Measurements from ENCODE around the gene TEX11.

Gene TEX11

GRCh38 chrX:70774223-70774622, 134.3 kb downstream of the TEX11 start:
- no peak overlapping the region for H3K27ac ChIP-seq (ENCODE audit: extremely low read depth, low read depth, low read length)
- H3K4me1 ChIP-seq (ENCODE audit: control insufficient read depth, insufficient read depth, low read length) = no peaks in the 10 kb centered on the region
- no peaks in the 10 kb centered on the region; the same call in none of the 2 replicates for H3K9me3 ChIP-seq (ENCODE audit: control insufficient read depth, insufficient read depth, low read depth, low read length)
- ChIA-PET CTCF (interaction anchor here (0.6 to 0.7 kb wide), 3 partner anchors 119 to 1958 kb away, joined by 3 to 5 read pairs (median 3); no protein-coding TSS in a partner anchor), POLR2A (interaction anchor here (0.6 kb wide), 1 partner anchor 14 kb away, joined by 3 read pairs; no protein-coding TSS in a partner anchor)
- H3K36me3 ChIP-seq (ENCODE audit: control insufficient read depth in 2 of 2, insufficient read depth in 1 of 2, low read length in 2 of 2) = no peaks in the 10 kb centered on the region
- H3K4me3 ChIP-seq (ENCODE audit: low read depth, low read length) = no peak overlapping the region
- no peak for TF ChIP-seq ZBTB17 (tag by site-specific recombination; IDR thresholded peaks at IDR 0.05)
- no peak for TF ChIP-seq ZNF121 (tag by site-specific recombination; IDR thresholded peaks at IDR 0.05)
- TF ChIP-seq ZNF2 (tag by site-specific recombination; IDR thresholded peaks at IDR 0.05) = no peak
- TF ChIP-seq, protein P1, sequence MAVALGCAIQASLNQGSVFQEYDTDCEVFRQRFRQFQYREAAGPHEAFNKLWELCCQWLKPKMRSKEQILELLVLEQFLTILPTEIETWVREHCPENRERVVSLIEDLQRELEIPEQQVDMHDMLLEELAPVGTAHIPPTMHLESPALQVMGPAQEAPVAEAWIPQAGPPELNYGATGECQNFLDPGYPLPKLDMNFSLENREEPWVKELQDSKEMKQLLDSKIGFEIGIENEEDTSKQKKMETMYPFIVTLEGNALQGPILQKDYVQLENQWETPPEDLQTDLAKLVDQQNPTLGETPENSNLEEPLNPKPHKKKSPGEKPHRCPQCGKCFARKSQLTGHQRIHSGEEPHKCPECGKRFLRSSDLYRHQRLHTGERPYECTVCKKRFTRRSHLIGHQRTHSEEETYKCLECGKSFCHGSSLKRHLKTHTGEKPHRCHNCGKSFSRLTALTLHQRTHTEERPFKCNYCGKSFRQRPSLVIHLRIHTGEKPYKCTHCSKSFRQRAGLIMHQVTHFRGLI (tag by site-specific recombination; IDR thresholded peaks at IDR 0.05) = no peak
- no peak for TF ChIP-seq ZNF791 (tag by site-specific recombination; IDR thresholded peaks at IDR 0.05)
- TF ChIP-seq, protein P2, sequence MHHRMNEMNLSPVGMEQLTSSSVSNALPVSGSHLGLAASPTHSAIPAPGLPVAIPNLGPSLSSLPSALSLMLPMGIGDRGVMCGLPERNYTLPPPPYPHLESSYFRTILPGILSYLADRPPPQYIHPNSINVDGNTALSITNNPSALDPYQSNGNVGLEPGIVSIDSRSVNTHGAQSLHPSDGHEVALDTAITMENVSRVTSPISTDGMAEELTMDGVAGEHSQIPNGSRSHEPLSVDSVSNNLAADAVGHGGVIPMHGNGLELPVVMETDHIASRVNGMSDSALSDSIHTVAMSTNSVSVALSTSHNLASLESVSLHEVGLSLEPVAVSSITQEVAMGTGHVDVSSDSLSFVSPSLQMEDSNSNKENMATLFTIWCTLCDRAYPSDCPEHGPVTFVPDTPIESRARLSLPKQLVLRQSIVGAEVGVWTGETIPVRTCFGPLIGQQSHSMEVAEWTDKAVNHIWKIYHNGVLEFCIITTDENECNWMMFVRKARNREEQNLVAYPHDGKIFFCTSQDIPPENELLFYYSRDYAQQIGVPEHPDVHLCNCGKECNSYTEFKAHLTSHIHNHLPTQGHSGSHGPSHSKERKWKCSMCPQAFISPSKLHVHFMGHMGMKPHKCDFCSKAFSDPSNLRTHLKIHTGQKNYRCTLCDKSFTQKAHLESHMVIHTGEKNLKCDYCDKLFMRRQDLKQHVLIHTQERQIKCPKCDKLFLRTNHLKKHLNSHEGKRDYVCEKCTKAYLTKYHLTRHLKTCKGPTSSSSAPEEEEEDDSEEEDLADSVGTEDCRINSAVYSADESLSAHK (tag by site-specific recombination; IDR thresholded peaks at IDR 0.05) = no peak
- TF ChIP-seq HOXC10 (CRISPR knock-in tag; IDR thresholded peaks at IDR 0.05) = no peak
- no peak for TF ChIP-seq ZNF155 (tag by site-specific recombination; IDR thresholded peaks at IDR 0.05)
- no peak for TF ChIP-seq MYNN (tag by site-specific recombination; IDR thresholded peaks at IDR 0.05; ENCODE audit: borderline replicate concordance)

GRCh38 chrX:70769659-70770227, 138.8 kb downstream of the TEX11 start:
- H3K9me3 ChIP-seq (ENCODE audit: control insufficient read depth, insufficient read depth, low read depth, low read length) = no peaks in the 10 kb centered on the region; the same call in none of the 2 replicates
- no peaks in the 10 kb centered on the region for H3K4me1 ChIP-seq (ENCODE audit: control insufficient read depth, insufficient read depth, low read length)
- ChIA-PET POLR2A (no interaction called here), CTCF (interaction anchor here (0.6 to 1.8 kb wide), 22 partner anchors 8 to 412 kb away, joined by 3 to 9 read pairs (median 3); no protein-coding TSS in a partner anchor)
- H3K36me3 ChIP-seq (ENCODE audit: control insufficient read depth in 2 of 2, insufficient read depth in 1 of 2, low read length in 2 of 2) = no peaks in the 10 kb centered on the region
- H3K27ac ChIP-seq (ENCODE audit: extremely low read depth, low read depth, low read length) = no peak overlapping the region
- H3K4me3 ChIP-seq (ENCODE audit: low read depth, low read length) = no peak overlapping the region
- no peak for TF ChIP-seq ZFP37 (tag by site-specific recombination; IDR thresholded peaks at IDR 0.05)
- no peak for TF ChIP-seq ZNF426 (tag by site-specific recombination; IDR thresholded peaks at IDR 0.05)
- 0 out of 2 replicates have a peak, but pooled peaks have one; percentile 28 for TF ChIP-seq CTCF (tag by site-specific recombination; IDR thresholded peaks at IDR 0.05)
- peak; percentile 62 for TF ChIP-seq ZNF654 (tag by site-specific recombination; IDR thresholded peaks at IDR 0.05; ENCODE audit: low read depth)
- no peak for TF ChIP-seq ZNF501 (tag by site-specific recombination; IDR thresholded peaks at IDR 0.05)

DNA sequence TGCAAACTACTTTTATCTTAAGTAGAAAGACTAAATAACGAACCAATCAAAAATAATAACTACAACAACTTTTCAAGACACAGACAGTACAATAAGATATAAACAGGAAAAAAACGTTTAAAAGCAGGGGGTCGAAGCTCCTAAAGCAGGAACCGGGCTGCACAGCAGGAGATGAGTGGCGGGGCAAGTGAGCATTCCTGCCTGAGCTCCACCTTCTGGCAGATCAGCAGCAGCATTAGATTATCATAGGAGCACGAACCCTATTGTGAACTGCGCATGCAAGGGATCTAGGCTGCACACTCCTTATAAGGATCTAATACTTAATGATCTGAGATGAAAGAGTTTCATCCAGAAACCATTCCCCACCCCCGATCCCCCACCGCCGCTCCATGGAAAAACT, 146.2 kb downstream of the TEX11 start:
- Histone ChIP-seq H3K36me3 (ENCODE audit: control insufficient read depth in 2 of 2, insufficient read depth in 1 of 2, low read length in 2 of 2) (no peaks in the 10 kb centered on the region), H3K9me3 (ENCODE audit: control insufficient read depth, insufficient read depth, low read depth, low read length) (no peaks in the 10 kb centered on the region), H3K4me1 (ENCODE audit: control insufficient read depth, insufficient read depth, low read length) (no peaks in the 10 kb centered on the region), H3K4me3 (ENCODE audit: low read depth, low read length) (no peak overlapping the region), H3K27ac (ENCODE audit: extremely low read depth, low read depth, low read length) (no peak overlapping the region)
- TF ChIP-seq ZNF223 (tag by site-specific recombination; IDR thresholded peaks at IDR 0.05) (no peak), GLIS1 (tag by site-specific recombination; IDR thresholded peaks at IDR 0.05) (0 out of 2 replicates have a peak, but pooled peaks have one; percentile 29), ZNF391 (tag by site-specific recombination; IDR thresholded peaks at IDR 0.05; ENCODE audit: borderline replicate concordance, low read depth) (no peak), ZNF521 (tag by site-specific recombination; IDR thresholded peaks at IDR 0.05) (no peak), ZNF707 (tag by site-specific recombination; IDR thresholded peaks at IDR 0.05) (no peak), ZNF138 (tag by site-specific recombination; IDR thresholded peaks at IDR 0.05; ENCODE audit: borderline replicate concordance) (no peak)
- TF ChIP-seq, protein P3, sequence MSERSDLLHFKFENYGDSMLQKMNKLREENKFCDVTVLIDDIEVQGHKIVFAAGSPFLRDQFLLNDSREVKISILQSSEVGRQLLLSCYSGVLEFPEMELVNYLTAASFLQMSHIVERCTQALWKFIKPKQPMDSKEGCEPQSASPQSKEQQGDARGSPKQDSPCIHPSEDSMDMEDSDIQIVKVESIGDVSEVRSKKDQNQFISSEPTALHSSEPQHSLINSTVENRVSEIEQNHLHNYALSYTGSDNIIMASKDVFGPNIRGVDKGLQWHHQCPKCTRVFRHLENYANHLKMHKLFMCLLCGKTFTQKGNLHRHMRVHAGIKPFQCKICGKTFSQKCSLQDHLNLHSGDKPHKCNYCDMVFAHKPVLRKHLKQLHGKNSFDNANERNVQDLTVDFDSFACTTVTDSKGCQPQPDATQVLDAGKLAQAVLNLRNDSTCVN (tag by site-specific recombination; optimal IDR thresholded peaks at IDR 0.05) = no peak
- POLR2A ChIA-PET = no interaction called here
- CTCF ChIA-PET = interaction anchor here (1.0 kb wide), 1 partner anchor 9 kb away, joined by 3 read pairs; no protein-coding TSS in a partner anchor
